NCI-H2107 (cell line): ENCODE measurements around the gene IL4R.
"Not testable (repeated sequence)": the region's sequence is repeated elsewhere in the genome, so short reads cannot be mapped to it uniquely, and the experiment has no call there.

Experiments
- DNase-seq: peaks from one replicate; lab custom pipeline; 2025; lab: John Stamatoyannopoulos, UW

Gene IL4R

GRCh38 chr16:27381236-27381635 is 67.5 kb downstream of the IL4R start:
- DNase-seq: no peak

DNA sequence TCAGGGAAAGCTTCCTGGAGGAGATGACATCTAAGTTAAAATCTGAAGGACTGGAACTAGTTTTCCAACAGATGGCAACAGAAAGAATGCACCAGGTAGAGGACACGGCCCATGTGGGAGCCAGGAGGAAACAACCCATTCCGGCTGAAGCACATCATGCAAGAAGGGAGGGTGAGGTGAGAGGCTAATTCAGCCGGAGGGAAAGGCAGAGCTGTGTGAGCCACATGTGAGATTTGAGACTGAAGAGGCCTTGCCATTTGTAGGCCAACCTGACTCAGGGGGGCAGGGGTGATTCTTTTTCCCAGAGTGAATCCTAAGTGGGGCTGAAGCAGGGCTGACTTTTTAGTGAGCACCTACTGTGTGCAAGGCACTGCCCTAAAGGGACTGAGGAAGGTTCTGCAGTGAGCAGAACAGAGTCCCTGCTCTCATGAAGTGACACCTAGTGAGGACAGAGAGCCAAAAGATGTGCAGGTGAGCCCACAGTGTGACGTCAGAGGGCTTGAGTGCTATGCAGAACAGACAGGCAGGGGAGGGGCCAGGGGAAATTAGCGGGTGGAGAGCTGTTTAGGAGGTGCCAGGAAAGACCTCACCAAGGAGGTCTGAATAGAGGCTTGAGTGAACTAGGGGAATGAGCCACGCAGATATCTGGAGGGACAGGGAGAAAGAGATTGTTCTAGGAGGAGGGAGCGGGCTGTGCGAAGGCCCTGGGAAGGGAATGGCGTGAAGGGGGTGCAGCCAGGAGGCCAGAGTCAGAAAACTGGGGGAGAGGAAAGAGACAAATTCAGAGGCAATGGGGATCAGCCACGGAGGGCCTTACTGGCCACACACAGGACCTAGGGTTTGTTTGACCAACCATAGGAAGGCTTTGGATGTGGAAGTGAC is 68.4 kb downstream of the IL4R start:
- no peak for DNase-seq

DNA sequence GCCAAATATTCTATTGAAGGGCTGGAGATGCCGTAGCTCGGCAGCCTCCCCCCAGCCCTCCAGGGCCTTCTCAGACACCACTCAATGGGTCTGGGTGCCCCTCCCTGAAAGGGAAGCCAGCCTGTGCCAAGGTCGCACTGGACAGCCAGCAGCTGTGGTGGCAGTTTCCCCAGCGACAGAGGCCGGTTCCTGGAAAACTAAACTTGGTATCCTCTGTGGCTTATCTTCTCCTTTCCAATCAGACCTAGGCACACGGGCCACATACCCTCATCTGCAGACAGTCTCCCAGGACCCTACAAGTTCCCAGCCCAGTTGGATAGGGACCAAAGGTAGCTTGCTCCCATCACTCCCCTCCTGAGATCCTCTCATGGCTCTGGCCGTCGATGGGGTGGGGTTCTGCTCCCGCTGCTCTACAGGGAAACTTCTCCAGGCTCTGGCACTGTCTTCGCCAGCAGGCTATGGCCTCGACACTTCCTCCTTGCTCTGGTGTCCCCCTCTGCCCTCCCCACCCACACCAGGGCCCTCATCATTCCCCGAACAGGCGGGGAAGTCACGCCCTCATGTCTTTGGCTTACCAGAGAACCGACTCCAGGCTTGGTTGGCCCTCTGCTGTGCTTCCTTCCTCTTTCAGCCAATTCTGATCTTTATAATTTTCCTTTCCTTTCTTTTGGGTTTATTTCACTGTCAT is 69.9 kb downstream of the IL4R start:
- DNase-seq: no peak

GRCh38 chr16:27384425-27384824 is 70.7 kb downstream of the IL4R start:
- no peak for DNase-seq

GRCh38 chr16:27385398-27385797 is 71.6 kb downstream of the IL4R start:
- no peak for DNase-seq

DNA sequence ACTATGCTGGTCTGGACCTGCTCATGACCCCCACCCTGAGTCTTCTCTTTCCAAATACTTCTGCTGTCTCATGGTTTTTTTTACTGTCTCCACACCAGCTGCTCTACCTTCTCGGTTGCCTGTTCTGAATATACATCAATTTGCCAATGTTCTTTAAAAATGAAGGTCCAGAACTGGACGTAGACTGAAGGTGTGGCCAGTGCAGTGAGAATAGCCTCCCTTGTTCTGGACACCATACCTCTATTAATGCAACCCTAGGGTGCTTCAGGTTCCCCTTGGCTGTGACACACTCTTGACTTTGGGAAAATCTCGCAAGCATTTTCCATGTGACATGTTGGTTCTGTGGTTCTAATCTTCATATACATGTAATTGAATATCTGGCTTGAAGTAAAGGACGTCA is 72.9 kb downstream of the IL4R start:
- no peak for DNase-seq

DNA sequence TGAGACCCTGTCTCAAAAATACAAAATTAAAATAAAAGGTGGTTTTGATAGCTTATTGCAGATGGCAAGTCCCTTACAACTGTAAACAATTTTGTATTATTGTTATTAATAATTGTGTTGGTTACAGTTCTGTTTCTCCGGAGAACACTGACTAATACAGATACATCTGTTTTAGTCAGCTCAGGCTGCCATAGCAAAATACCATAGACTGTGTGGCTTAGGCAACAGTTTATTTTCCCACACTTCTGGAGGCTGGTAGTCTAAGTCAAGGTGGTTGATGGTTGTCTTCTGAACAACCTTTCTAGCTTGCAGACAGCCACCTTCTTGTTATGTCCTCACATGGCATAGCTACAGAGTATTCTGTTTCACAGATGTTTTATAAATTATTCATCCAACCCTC is 74.0 kb downstream of the IL4R start:
- DNase-seq: no peak

DNA sequence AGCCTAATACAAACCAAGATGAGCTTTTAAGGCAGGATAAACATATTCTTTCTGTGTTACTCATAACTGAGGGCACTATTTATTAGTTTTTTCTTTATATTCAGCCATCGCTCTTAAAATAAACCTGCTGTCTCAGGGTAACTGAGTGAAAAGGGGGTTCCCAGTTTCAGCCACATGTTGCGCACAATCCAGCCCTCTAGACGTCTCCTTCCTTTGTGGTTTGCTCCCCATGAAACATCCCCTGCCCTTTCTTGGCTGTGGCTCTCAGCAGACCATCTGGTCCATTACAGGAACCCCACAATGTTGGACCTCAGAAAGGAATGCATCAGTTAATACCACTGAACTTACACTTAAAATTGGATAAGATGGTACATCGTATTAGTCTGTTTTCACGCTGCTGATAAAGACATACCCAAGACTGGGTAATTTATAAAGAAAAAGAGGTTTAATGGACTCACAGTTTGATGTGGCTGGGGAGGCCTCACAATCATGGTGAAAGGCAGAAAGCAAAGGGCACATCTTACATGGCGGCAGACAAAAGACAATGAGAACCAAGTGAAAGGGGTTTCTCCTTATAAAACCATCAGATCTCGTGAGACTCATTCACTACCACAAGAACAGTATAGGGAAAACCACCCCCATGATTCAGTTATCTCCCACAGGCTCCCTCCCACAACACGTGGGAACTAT is 75.6 kb downstream of the IL4R start:
- no peak for DNase-seq

- no peak for DNase-seq
These were observed 76.4 kb downstream of the IL4R start for GRCh38 chr16:27390151-27390550.

DNA sequence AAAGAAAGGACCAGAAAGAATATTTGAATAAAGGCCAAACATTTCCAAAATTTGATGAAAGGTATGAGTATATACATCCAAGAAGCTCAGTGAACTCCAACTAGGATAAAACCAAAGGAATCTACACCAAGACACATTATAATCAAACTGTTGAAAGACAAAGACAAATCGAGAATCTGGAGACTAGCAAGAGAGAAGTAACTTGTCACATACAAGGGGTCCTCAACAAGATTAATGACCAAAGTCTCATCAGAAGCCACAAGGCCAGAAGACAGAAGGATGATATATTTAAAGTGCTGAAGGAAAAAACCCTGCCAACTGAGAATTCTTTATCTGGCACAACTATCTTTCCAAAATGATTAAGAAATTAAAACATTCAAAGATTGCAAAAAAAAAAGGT is 78.9 kb downstream of the IL4R start:
- DNase-seq: no peak

DNA sequence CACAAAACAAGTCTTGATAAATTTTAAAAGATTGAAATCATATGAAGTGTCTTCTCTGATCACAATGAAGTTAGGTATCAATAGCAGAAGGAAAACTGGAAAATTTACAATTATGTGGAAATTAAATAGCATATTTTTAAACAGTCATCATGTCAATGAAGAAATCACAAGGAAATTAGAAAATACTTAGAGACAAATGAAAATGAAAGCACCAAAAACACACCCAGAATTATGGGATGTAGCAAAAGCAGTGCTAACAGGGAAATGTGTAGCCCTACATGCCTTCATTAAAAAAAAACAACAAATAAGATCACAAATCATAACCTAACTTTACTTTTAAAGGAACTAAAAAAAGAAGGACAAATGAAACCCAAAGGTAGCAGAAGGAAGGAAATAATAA is 80.7 kb downstream of the IL4R start:
- DNase-seq: no peak

DNA sequence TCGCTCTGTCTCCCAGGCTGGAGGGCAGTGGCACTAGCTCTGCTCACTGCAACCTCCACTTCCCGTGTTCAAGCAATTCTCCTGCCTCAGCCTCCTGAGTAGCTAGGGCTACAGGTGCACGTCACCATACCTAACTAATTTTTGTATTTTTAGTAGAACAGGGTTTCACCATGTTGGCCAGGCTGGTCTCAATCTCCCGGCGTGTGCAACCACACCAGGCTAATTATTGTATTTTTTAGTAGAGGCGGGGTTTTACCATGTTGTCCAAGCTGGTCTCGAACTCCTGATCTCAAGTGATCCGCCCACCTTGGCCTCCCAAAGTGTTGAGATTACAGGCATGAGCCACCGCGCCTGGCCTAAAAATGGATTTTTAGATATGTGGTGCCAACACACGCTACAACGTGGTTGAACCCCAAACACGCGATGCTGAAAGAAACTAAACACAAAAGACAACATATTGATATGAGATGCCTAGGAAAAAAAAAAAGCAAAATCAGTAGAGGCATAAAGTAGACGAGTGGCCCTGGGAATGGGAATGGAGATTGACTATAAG is 84.6 kb downstream of the IL4R start:
- DNase-seq: not testable (repeated sequence)

DNA sequence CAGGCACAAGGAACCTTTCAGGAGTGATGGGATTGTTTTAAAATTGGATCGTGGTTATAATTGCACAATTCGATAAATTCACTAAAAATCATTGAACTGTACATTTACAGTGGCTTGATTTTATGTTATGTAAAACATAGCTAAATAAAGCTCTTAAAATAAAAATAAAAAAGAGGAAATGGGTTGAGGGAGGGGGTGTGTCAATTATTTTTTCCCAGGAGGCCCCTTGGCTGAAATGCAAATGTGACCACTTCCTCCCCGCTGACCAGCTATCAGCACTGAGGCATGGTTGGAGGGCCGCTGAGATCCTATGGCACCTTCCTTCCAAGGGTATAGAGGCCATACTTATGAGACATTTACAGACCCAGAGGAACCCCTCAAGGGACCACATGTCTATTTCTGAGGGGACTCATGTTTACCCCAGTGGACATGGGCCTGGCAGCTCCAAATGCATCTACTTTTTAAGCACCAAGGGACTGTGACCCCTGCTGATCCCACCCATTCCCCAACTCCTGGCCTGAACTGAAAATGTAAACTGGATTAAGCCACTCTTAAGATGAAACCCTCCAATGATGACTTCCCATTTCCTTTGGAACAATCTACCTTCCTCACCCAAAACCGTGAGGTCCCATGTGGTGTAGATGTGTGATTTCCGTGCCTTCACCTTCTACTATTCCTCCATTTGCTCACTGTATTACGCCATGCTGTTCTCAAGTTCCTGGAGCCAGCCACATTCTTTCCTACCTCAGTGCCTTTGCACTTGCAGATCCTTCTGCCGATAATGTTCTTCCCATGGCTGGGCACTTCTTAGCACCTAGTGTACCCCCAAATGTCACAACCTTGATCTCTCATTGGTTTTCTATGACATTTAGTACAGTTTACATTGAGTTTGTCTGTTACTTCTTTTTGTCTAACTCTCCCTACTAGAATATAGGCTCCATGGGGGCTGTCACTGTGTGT is 85.4 kb downstream of the IL4R start:
- DNase-seq: no peak

DNA sequence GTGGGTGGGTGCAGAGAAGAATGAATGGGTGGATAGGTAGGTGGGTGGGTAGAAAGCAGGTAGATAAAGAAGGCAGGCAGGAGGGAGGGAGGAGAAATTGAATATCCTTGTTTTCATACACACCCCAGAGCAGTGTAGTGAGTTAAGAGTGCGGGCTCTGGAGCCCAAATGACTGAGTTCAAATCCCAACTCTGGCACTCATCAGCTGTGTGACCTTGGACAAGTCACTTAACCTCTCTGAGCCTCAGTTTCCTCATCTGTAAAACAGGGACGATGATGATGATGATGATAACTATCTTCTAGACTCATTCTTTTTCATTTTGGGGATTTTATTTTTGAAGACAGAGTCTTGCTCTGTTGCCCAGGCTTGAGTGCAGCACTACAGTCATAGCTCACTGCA is 86.2 kb downstream of the IL4R start:
- DNase-seq: no peak

DNA sequence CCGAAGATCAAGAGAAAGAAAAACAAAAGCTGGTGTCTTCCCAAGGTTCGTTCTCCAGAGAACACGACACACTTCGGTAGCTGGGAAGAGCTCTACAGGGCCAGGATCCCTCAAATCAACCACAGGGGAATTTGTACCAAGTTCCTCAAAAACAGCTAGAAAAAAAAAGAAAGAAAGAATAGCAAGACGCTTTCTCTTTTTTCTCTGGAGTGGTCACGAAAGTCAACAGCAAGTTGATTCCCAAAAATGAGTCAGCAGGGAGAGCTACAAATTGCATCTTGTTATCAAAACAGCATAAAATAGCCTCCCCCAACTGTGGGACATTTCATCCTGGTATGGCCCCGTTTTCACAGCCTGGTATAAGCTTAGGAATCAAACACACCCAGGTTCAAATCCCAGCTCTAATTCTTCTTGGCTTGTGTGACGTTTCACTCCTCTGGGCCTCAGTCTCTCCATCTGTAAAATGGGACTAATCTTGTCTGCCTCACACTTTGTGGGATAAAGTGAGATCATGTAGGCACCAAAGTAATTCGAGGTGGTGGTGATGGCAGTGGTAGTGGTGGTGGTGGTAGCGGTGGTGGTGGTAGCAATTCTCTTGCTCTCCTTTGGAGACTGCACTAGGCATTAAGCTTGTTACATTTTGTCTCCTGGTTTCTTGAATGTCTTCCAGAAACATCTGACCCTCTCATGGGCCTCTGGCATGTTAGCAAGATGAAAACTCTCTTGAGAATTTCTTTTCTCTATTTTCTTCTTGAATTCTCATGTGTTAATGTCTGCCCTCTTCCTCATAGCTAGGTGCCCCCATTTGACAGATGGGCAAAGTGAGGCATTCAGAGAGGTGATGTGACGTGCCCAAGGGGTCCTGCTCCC is 87.2 kb downstream of the IL4R start:
- DNase-seq: no peak

GRCh38 chr16:27401768-27402568 is 88.2 kb downstream of the IL4R start, which contains the start of gene IL21R:
TSS of gene IL21R (plus strand) at chr16:27402174. CDS start at chr16:27430072, 27,898 bp downstream.
- no peak for DNase-seq

DNA sequence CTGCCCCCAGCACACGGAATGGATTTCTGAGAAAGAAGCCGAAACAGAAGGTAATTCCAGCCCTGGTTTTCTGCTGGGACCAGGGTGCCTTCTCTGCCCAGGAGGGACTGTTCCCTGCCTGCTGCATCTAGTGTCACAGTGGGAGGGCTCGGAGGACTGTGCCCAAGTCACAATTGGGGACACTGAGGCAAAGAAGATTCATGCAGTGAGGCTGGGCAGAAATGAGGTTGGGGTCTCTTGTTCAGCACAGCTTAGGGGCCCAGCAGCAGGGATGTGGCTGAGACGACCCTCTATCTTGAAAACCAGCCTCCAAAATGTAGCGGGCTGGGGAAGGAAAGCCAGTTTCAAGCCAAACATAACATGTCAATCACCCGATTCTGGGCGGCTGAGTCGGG is 88.8 kb downstream of the IL4R start:
- DNase-seq: no peak

GRCh38 chr16:27402964-27403600 is 89.3 kb downstream of the IL4R start:
- DNase-seq: no peak

- DNase-seq: no peak
These were observed 89.8 kb downstream of the IL4R start for GRCh38 chr16:27403601-27403992.
